Measurements from ENCODE around the gene ACOXL.
"Not testable (repeated sequence)": the region's sequence is repeated elsewhere in the genome, so short reads cannot be mapped to it uniquely, and the experiment has no call there.

ACOXL gene

DNA sequence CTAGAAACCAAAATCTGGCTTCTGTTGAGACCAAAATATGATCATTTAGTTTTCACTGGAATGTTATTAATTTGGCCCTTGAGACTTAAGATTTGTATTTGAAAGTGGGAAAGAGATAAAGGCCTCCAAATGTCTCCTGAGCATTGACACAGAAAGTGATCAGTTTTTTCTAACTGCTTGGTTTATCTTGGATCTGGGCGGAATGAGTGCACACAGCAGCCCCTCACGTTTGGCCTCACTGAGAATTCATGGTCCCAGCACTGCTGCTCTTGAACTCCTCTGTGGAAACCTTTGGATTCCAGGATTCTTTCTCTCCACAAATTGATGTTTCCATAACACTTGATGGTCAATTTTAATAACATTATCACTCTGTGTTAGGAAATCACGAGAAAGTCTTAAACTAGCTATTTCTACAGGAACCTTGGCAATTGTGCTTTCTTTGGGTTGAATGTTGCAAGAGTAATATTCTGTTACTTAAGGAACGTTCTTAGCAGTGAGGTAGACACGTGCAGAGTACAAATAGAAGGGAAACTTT lies 208.1 kb downstream of the ACOXL start:
- DNase-seq, result no peak

DNA sequence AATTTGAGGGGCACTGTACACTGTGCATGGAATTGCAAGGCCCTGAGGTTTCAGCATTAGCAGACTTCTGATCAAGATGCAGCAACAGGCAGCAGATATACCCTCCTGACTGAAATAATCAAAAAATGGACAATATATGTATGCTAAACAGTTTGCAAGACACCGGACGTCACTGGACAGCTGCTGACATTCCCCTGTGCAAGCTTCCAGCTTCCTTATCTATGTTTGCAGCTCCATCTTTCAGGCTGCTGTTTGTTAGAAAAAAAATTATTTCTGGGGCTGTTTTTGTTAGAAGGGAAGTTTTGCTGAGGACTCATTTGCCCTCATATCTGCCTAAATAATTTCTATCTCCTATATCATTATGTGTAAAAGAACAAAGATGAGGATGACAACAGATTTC lies 208.9 kb downstream of the ACOXL start:
- no peak for DNase-seq

DNA sequence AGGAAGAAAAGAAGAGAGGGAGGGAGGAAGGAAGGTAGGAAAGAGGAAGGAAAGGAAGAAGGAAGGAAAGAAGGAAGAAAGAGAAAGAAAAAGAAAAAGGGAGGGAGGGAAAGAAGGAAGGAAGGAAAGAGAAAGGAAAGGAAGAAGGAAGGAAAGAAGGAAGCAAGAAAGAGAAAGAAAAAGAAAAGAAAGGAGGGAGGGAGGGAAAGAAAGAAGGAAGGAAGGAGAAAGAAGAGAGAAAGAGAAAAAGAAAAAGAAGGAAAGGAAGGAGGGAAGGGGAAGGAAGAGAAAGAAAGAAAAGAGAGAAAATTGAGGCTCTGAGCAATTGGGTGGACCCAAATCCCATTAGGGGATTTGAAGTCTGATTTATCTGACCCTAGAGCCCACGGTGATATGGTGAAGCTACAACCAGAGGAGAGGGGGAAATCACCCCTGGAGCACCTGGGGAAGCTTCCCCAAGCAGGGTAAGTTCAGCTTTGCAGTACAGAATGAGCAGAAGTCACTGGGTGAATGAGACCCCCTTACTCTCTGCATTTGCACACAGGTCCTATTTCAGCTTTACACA lies 210.8 kb downstream of the ACOXL start:
- DNase-seq, result no peak

DNA sequence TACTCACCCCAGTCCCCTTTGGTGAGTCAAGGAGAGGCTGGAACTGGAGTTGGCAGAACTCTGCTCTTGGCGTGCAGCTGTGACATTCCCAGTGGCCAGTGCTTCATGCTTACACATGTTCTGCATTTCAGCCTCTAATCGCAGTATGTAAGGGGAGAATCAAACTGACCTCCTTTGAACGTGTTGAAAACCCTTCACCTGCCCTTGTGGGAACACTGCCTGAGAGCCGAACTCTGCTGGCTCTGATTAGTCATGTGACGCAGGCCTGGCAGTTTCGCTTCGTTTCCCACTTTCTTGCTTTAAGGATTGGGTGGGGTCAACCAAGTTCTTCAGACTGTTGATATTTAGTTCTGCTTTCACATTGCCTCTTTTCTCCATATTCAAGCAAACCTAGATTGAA lies 214.5 kb downstream of the ACOXL start:
- DNase-seq, result no peak

DNA sequence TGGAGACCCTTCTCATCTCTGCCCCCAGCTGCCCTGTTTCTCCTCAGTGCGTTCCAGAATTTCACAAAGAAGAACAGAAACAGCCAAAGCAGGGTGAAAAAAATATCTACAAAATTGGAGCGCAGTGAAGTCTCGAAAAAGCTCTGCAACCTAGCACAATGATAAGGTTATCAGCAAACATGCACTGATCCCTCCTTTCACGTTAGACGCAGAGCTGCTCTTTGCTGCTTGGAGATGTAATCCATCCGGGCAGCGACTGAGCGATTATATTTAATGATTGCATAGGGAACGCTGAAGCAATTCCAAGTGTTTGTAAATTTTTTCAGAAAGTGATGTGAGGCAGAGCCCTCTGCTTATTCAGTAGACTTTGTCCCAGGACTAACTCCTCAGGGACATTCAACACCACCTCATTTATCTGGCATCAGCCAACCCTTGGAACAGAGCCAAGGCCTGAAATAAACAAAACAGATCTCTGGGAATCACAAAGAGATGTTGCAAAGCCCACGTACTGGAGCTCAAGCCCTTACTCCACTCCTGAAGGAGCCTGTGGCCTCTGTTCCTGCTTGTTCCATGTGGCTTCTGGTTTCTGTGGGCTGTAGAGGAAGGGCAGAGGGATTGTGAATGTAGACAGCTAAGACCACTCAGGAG lies 215.8 kb downstream of the ACOXL start:
- no peak for DNase-seq

DNA sequence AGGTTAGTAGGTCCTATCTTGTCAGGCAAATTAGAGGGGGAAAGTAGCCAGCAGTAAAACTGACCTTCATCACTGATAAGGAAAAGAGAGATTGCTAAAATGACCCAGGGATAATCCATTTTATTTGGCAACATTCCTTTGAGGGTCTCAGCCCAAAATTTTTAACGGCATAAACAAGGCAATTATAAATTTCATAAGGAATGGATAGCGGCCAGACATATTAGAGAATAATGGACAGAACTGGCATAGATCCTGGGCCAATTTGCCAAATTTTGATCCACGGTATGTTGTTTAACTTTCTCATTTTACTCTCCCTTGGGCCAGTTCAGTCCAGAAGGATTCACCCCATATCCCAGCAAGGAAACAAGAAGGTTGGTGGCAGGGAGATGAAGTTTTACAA lies 217.9 kb downstream of the ACOXL start:
- DNase-seq, result no peak

- no peak for DNase-seq
Measured at GRCh38 chr2:110955045-110955444, 222.7 kb downstream of the ACOXL start.

- DNase-seq, result no peak
Measured at GRCh38 chr2:110955556-110955955, 223.2 kb downstream of the ACOXL start.

DNA sequence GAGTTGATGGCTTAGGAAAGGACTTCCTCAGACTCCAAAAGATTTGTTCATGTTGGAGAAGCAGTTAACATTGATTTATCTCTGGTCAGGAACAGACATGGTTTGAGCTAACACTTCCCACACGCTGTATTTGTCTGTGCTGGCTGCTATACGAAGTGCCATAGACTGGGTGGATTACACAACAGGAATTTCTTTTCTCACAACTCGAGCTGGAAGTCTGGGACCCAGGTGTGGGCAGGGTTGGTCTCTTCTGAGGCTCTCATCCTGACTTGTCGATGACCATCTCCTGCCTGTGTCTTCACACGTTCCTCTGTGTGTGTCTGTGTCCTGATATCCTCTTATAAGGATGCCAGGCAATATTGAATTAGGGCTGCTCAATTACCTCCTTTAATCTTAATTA lies 224.9 kb downstream of the ACOXL start:
- no peak for DNase-seq

DNA sequence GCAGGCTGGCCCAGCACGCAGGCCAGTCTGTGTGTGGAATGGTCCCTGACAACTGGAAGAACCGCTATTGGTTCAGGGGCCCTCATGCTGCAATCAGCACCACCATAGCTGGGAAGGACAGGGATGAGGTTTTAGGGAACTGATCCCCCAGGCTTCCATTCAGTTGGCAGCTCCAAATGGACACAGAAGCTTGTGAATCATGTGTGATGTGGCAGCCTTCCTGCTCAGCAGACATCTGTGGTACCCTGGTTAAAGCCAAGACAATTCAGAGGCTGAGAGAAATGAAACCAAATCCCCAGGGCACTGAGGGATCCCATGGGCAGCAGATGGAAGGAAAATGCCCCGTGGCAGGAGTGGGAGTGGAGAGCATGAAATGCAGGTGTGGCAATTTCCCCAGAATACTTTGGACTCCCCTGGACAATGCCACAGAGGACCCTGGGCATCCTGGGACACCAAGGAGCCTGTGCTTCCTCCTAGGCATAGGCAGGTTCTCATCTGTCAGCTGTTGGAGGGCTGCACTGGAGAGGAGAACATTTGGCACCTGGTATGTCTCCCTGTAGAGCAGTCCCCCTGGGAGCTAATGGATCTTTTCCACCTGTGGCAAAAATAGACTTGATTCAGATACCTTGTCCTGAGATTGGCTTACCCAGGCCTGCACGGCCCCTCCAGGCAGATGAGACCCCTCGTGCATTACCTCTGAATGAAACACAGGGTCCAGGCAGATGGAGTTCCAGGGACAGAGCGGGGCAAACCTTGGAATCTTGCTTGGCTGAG lies 226.2 kb downstream of the ACOXL start:
- no peak for DNase-seq

GRCh38 chr2:110959198-110959597 lies 226.8 kb downstream of the ACOXL start:
- DNase-seq, result no peak

DNA sequence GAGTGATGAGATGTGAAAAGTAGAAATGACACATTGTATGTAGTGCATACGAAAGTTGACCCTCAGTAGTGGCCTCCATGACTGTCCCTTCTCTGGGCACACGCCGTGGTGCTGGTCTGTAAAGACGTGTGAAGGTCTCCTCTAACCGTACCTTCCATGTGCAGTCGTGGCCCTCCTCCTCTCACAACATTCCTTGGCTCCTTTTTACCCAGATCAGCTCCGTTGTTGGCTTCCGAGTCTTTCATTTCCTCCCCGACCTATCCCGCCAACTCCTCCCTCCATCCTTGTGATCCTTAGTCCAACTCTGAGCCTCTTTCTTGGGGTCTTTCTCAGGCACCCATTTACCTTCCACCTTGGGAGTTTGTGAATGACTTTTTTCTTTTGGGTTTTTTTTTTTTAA lies 227.9 kb downstream of the ACOXL start:
- no peak for DNase-seq

DNA sequence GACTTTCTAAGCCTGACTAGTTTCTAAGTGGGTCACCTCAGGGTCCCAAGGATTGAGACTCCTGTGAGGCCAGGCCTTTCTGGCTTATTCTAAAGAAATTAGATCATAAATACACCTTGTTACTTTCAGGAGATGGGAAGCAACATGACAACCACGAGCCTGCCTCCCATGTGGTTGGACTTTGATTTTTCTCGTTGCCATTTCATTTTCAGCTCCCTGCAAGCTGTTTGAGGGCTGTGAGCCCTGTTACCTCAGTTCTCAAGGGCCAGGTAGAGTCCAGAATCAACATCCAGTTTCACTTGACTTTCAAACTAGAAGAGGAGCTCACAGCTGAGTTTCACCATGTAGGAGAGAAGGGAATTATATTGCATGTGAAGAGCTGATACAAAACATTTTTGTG lies 228.6 kb downstream of the ACOXL start:
- no peak for DNase-seq

DNA sequence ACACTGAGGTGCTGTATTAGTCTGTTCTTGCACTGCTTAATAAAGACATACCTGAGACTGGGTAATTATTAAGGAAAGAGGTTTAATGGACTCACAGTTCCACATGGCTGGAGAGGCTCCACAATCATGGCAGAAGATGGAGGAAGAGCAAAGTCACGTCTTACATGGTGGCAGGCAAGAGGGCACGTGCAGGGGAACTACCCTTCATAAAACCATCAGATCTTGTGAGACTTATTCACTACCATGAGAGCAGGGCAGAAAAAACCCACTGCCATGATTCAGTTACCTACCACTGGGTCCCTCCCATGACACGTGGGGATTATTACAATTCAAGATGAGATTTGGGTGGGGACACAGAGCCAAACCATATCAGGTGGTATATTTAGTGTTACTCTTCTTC lies 229.3 kb downstream of the ACOXL start:
- DNase-seq, result not testable (repeated sequence)

- DNase-seq, result no peak
Measured at GRCh38 chr2:110969696-110970095, 237.3 kb downstream of the ACOXL start.

GRCh38 chr2:110970201-110970600 lies 237.8 kb downstream of the ACOXL start:
- no peak for DNase-seq

GRCh38 chr2:110971811-110972210 lies 239.4 kb downstream of the ACOXL start:
- no peak for DNase-seq

DNA sequence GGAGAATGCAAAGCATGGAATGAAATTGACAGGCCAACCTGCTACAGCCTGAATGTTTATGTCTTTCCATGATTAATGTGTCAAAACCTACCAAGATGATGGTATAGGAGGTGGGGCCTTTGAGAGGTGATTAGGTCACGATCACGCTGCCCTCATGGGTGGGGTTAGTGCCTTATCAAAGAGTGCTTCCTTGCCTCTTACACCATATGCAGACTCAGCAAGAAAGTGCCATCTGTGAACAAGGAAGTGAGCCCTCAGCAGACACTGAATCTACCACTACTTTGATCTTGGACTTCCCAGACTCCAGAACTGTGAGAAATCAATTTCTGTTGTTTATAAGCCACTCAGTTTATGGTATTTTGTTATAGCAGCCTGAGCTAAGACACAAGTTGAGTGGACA lies 240.9 kb downstream of the ACOXL start:
- DNase-seq, result no peak

DNA sequence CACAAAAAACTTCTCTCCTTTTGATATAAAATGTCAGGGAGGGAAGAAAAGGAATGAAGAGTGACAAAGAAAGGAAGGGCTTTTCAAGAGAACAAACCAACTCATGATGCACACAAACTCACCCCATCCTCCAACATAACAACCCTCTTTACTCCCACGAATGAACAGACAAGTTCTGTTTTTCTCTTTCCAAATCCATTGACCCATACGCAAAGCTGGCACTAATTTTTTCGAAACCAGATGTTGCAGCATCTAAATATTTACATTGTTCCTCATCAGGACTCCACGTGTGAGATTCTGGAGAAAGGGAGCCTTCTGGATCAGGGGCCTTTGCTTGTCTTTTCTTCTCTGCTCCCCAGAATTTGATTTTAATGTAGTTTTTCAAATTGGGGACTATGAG lies 245.0 kb downstream of the ACOXL start:
- DNase-seq, result no peak

GRCh38 chr2:110978148-110978547 lies 245.8 kb downstream of the ACOXL start:
- DNase-seq, result no peak

DNA sequence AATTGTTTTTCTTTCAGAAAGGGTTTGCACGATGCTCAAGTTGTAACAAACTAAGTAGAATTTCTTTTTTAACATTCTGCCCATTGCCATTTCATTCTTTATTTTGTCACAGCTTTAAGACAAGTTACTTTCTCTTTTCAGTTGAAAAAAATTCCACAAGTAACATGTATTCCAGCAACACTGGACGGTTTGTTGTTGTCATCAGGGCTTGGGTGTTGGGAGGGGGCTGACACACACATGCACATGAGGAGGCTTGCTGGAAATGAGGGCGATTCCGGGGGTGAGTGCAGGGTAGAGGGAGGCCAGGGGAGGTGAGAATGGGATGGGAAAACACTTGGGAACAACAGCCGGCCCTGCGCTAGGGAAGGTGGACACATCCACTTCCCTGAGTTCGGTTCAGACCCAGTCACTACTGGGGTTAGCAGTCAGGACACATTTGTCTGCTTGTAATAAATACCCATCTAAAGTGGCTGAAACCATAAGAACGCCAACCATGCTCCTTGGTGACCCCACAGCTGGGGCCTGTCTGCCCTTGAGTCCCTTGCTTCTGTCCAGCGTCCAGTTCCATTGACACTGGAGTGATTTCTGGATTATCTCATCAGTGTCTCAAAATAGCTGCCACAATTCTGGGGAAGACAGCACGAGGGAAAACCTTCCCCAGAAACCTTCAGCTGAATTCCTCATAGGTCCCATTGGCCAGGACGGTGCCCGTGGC lies 246.5 kb downstream of the ACOXL start:
- no peak for DNase-seq

DNA sequence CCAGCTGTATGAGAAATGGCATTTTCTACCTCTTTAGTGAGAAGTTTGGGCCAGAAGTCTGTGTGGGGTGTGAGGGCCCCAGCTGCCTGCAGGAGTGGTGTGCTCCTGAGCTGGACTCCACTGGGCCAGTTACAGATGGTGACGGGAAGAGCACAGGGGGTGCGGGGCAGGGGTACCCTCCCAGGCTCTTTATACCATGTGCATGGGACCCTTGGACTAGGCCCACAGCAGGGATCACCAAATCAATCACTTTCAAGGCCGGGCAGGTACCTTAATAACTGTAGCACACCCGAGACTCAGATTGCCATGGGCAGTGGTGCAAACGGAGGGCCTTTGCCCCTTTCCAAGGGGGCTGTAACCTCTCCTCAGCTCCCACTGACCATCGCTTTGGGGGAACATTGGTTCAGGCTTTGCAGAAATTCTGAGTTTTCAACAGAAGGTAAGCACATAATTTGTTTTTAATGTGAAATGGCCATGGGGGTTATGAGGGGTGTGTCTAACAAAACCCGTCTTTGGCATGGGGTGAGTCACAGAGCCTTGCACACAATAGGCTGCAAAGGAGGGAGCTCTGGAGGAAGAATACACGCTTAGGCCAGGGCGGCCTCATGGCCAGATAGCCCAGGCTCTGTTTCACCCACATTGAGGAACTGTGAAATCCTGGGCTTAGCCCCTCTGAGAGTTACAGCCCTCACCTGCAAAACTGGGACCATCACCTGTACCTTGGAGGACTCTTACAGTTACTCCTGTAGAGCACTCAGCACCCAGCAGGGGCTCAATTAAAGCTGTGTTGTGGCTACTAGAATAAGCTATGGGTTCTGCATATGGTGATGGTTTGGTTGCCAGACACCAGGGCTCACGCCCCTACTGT lies 247.3 kb downstream of the ACOXL start:
- no peak for DNase-seq

Data from activated CD4-positive, alpha-beta T cell treated with anti-CD3 and anti-CD28 coated beads, Interleukin-10, Interleukin-2, amounts not matched to agents 100 ng/mL and 50 ng/mL, durations not matched to agents 16 hours and 8 hours (primary cell).